ENCODE data around the gene EEFSEC.

EEFSEC gene

DNA sequence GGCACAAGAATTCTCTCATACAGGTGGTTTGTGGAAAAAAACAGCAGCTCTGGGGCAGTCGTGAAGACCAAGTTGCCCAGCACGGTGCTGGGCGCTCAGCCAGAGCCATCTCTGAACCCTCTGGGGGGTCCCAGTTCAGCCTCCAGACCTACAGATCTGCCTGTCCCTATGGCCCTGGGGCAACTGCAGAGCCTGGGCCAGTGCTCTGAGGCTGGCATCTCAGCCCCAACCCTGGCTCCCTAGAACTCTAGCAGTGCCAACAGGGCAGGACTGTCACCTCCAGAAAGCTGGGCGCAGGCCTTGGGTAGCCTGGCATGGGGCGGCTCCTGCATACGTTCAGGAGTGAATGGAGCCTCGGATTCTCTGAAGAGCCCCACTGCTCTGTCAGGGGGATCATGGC lies 268.7 kb downstream of the EEFSEC start:
- TF ChIP-seq, protein P1, sequence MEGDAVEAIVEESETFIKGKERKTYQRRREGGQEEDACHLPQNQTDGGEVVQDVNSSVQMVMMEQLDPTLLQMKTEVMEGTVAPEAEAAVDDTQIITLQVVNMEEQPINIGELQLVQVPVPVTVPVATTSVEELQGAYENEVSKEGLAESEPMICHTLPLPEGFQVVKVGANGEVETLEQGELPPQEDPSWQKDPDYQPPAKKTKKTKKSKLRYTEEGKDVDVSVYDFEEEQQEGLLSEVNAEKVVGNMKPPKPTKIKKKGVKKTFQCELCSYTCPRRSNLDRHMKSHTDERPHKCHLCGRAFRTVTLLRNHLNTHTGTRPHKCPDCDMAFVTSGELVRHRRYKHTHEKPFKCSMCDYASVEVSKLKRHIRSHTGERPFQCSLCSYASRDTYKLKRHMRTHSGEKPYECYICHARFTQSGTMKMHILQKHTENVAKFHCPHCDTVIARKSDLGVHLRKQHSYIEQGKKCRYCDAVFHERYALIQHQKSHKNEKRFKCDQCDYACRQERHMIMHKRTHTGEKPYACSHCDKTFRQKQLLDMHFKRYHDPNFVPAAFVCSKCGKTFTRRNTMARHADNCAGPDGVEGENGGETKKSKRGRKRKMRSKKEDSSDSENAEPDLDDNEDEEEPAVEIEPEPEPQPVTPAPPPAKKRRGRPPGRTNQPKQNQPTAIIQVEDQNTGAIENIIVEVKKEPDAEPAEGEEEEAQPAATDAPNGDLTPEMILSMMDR (IDR thresholded peaks at IDR 0.05; ENCODE audit: low read depth, low read length): no peak
- no peak overlapping the region for H3K4me3 ChIP-seq (ENCODE audit: low read depth, low read length)

DNA sequence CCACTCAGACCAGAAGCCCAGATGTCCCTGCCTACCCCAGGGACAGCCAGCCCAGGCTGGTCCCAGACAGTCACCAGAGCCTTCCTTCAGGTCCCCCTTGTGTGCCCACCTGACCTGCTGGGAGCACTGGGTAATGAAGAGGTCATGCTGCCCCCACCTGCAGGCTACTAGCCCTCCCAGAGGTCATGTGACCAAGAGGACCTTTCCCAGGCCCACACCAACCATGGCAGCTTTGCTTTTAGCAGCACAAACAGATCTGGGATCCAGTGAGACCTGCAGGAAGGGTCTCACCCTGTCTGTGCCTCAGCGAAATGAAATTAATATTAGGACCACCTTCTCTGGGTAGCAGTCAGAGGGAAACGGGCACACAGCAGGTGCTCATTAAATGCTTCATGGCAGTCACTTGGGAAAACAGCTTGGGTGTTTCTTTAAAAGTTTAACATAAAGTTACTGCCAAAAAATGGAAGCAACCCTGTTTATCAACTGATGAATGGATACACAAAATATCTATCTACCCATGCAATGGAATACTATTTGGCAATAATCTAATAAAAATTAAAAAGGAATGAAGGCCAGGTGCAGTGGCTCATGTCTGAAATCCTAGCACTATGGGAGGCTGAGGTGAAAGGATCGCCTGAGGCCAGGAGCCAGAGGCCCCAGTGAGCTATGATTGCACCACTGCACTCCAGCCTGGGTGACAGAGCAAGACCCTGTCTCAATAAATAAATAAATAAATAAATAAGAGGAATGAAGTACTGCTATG lies 269.7 kb downstream of the EEFSEC start:
- H3K4me3 ChIP-seq (ENCODE audit: low read depth, low read length): no peak overlapping the region
- TF ChIP-seq, protein P1 (IDR thresholded peaks at IDR 0.05; ENCODE audit: low read depth, low read length): no peak

DNA sequence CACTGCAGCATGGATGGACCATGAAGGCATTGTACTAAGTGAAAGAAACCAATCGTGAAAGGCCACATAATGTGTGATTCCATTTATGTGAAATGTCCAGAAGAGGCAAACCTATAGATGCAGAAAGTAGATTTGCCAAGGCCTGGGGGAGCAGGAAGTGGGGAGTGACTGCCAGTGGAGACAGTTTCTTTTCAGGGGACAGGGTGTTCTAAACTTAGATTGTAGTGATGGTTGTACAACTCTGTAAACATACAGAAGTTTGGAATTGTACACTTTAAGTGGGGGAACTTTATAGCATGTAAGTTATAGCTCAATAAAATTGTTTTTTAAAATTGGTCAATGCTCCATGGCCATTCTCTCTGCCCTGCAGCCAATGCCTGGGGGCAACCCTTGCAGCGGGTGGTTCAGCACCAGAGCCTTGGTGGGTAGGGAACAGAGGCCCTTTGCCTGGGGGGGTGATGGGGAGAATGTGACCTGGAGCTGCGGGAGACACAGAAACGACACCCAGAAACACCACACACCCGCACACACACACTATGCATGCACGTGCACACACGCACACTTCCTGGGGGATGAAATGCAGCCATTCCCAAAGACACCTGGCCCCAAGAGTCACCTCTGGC lies 270.4 kb downstream of the EEFSEC start:
- no peak overlapping the region for H3K4me3 ChIP-seq (ENCODE audit: low read depth, low read length)
- TF ChIP-seq, protein P1 (IDR thresholded peaks at IDR 0.05; ENCODE audit: low read depth, low read length): no peak

DNA sequence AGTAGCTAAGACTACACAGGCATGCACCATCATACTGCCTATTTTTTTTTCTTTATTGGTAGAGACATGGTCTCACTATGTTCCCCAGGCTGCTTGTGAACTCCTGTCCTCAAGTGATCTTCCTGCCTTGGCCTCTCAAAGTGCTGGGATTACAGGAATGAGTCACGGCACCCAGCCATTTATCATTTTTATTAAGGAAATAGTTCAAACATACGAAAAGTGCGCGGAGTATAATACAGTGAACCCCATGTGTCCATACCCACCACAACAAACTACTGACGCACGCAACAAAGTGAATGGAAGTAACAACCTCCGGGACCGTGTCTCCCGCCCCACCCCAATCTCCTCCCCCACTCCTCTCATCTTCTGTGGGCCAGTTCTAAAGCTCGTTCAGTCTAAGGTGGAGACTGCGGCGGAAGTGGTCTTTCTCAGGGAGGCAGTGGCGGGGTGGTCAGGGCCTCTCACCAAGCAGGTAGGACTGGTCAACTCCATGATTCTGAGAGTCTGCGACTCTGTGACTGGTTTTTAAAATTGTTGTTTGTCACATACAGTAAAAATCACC lies 271.3 kb downstream of the EEFSEC start:
- TF ChIP-seq, protein P1 (IDR thresholded peaks at IDR 0.05; ENCODE audit: low read depth, low read length): no peak
- no peak overlapping the region for H3K4me3 ChIP-seq (ENCODE audit: low read depth, low read length)

DNA sequence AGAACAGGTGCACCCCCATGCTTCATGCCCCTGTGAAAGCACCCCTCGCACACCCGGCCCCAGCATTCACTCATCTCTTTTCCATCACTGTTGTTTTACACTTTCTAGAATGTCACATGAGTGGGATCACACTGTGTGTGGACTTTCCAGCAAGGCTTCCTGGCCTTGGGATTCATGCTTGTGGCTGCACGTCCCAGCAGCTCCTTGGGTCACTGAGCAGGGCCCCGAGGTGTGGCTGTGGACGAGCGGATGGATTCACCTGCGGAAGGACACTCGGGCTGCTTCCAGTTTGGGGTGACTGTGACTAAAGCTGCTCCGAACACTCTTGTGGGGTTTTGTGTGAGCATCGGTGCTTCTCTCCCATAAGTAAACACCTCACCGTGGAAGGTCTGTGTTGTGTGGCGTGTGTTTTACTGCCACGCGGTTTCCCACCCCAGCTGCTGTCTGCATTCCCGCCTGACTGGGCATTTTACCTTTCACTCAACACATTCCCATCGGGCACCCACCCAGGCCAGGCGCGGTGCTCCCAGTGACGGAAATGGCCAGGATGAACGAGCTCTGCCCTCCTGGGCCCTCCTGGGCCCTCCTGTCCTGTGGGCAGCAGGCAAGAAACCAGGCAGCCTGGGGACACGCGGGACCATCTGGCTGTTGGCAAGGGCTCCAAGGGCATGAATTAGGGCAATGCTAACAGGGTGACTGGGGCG lies 272.0 kb downstream of the EEFSEC start:
- TF ChIP-seq, protein P1 (IDR thresholded peaks at IDR 0.05; ENCODE audit: low read depth, low read length): no peak
- no peak overlapping the region for H3K4me3 ChIP-seq (ENCODE audit: low read depth, low read length)

DNA sequence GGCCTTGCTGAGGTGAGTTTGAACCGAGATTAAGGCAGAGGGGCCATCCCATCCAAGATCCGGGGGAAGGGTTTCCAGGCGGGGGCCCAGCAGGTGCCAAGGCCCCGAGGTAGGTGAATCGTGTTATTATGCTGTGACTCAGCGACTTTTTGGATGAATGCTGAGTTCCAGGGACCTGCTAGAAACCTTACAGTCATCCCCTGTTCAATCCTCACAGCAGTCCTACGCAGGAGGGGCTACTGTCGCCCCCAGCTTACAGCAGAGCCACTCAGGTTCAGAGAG lies 272.5 kb downstream of the EEFSEC start:
- TF ChIP-seq, protein P1 (IDR thresholded peaks at IDR 0.05; ENCODE audit: low read depth, low read length): no peak
- H3K4me3 ChIP-seq (ENCODE audit: low read depth, low read length): no peak overlapping the region

Data from WI38 (cell line).